Measurements from ENCODE around the gene EIF3L. TPM values are rescaled to one million over a fixed set of nuclear protein-coding genes. Genes with fewer than 3 reads are reported as not detected.

EIF3L gene
- total RNA-seq, 1 experiment from 2014 or later: 739 TPM

GRCh38 chr22:37922191-37922590 lies 73.0 kb downstream of the EIF3L start:
- no peak overlapping the region for H3K18ac ChIP-seq (ENCODE audit: insufficient read length, low read depth, low read length)
- H3K27ac ChIP-seq (ENCODE audit: insufficient read length, low read depth, low read length): no peak overlapping the region
- no peak overlapping the region for H3K4me2 ChIP-seq (ENCODE audit: insufficient read depth, insufficient read length, low read length)
- H2BK20ac ChIP-seq (ENCODE audit: low read depth, low read length, poor library complexity, severe bottlenecking): no peak overlapping the region
- peaks cover 2% of the 10 kb centered on the region for H3K23me2 ChIP-seq (ENCODE audit: insufficient read length, low read depth, low read length, poor library complexity, severe bottlenecking)
- H4K20me1 ChIP-seq (ENCODE audit: control insufficient read depth, insufficient read depth, insufficient read length): no peaks in the 10 kb centered on the region
- H3K36me3 Mint-ChIP-seq (ENCODE audit: insufficient read depth in 1 of 3, low read depth in 3 of 3): peaks cover 1 to 44% (median 29%) of the 10 kb centered on the region in 3 experiments; a peak in 6 of 7 replicates
- no peaks in the 10 kb centered on the region for H3K4me1 ChIP-seq (ENCODE audit: insufficient read depth, low read length)
- TF ChIP-seq CTCF (conservative IDR thresholded peaks at IDR 0.05): no peak
- no peak overlapping the region for H3K4ac ChIP-seq (ENCODE audit: low read depth, low read length)
- no peak overlapping the region for H3K4me3 Mint-ChIP-seq
- no peak for DNase-seq
- no peak overlapping the region for H4K8ac ChIP-seq (replicated peaks; ENCODE audit: insufficient read length, low read depth, low read length)
- no peaks in the 10 kb centered on the region for H3K27me3 ChIP-seq (ENCODE audit: insufficient read depth, low read length)
- no peak overlapping the region for H4K5ac ChIP-seq (ENCODE audit: insufficient read length, low read depth, low read length)
- H2BK120ac ChIP-seq (ENCODE audit: low read depth, low read length, poor library complexity, severe bottlenecking): no peak overlapping the region
- no peak overlapping the region for H3K23ac ChIP-seq (ENCODE audit: insufficient read length, low read depth, low read length)
- no peak overlapping the region for H4K91ac ChIP-seq (ENCODE audit: insufficient read length, low read depth, low read length)
- no peaks in the 10 kb centered on the region; the same call in 1 of the 2 replicates for H3K27me3 Mint-ChIP-seq (ENCODE audit: low read depth)
- H3K56ac ChIP-seq (ENCODE audit: insufficient read length, low read depth, low read length): no peak overlapping the region
- H3K27ac Mint-ChIP-seq: no peak overlapping the region
- H3K79me1 ChIP-seq (ENCODE audit: insufficient read depth, low read depth, low read length, poor library complexity, severe bottlenecking): no peaks in the 10 kb centered on the region
- H2BK12ac ChIP-seq (ENCODE audit: insufficient read length, low read depth, low read length): no peak overlapping the region
- no peaks in the 10 kb centered on the region for H3K9me3 Mint-ChIP-seq
- H3K4me1 Mint-ChIP-seq: 0 out of 4 replicates have a peak, but pooled peaks cover 0 to 3% of the 10 kb centered on the region in 2 experiments
- H2BK15ac ChIP-seq (ENCODE audit: low read depth, low read length): no peak overlapping the region
- H2AK5ac ChIP-seq (ENCODE audit: insufficient read length, low read length): no peak overlapping the region
- WGBS (ENCODE audit: extremely low coverage, insufficient read length, low lambda C conversion rate): no CpG with 5 or more reads among the region's 11 CpGs
- no peak overlapping the region for H2AFZ ChIP-seq (ENCODE audit: low read length)
- H2BK5ac ChIP-seq (ENCODE audit: insufficient read length, low read length): no peak overlapping the region
- H3K14ac ChIP-seq (ENCODE audit: insufficient read depth, low read length): no peak overlapping the region
- no peak overlapping the region for H3K9ac ChIP-seq (ENCODE audit: extremely low read depth, insufficient read length, low read length)
- no peaks in the 10 kb centered on the region for H3K9me3 ChIP-seq (ENCODE audit: control insufficient read depth, low read depth, low read length)
- no peak overlapping the region for H3T11ph ChIP-seq (ENCODE audit: low read length)
- no peaks in the 10 kb centered on the region for H3K79me2 ChIP-seq (ENCODE audit: insufficient read depth, low read length)

All from H9 (cell line).